PFSK-1 (cell line): ENCODE data around the gene SF3A1.

Experiments used
- FOXP2 ChIP-seq: optimal IDR thresholded peaks from 2 replicates; pipeline ENCODE3; 2011; ENCODE audit warnings: borderline replicate concordance, control low read depth, inconsistent platforms; ENCODE audit not compliant: insufficient read depth; ENCODE audit errors: extremely low read length, extremely low read depth
- POLR2AphosphoS5 ChIP-seq: IDR thresholded peaks from 2 replicates; pipeline ENCODE4 v1.6.1; 2012; ENCODE audit warnings: low read depth, mild to moderate bottlenecking, control low read depth, low read length, moderate library complexity
- REST ChIP-seq, 2 experiments: IDR thresholded peaks; 2 replicates each; pipeline versions ENCODE4 v1.6.1 to v1.8.0; 2011 to 2012; ENCODE audit warnings: low read depth in 2 of 2, low read length in 2 of 2, control low read depth in 1 of 2, inconsistent platforms in 1 of 2, mild to moderate bottlenecking in 1 of 2, moderate library complexity in 1 of 2; ENCODE audit not compliant: insufficient read depth in 1 of 2
- SIN3A ChIP-seq: IDR thresholded peaks from 2 replicates; pipeline ENCODE4 v1.6.1; 2012; ENCODE audit warnings: mild to moderate bottlenecking, low read length, moderate library complexity, borderline replicate concordance; ENCODE audit not compliant: insufficient read depth
- TAF1 ChIP-seq: IDR thresholded peaks from 2 replicates; pipeline ENCODE4 v1.6.1; 2012; ENCODE audit warnings: low read length, control low read depth, borderline replicate concordance; ENCODE audit not compliant: insufficient read depth

The SF3A1 gene

DNA sequence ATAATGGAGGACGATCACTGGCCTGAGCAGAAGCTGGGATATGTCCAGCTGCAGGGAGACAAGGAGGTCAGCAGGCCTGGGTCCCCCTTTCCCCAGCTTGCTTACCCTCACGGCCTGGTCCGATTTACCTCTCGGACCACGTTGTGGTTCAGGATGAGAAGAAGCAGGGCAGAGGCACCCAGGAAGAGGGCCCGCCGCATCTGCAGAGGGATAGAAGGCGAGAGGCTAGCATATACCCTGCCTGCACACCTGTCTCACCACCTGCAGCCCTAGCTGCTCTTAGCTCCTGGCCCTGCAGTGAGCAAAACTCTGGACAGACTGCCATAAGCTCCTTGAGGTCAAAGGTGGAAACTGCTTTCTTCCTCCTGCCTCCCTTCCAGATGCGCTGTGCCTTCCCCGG, 29.2 kb upstream of the SF3A1 start:
- no peak for TF ChIP-seq REST (IDR thresholded peaks at IDR 0.05; ENCODE audit: insufficient read depth in 1 of 2, low read depth in 2 of 2, low read length in 2 of 2)
- TF ChIP-seq SIN3A = no peak
- TF ChIP-seq FOXP2 = no peak
- no peak for TF ChIP-seq TAF1
- no peak for TF ChIP-seq POLR2AphosphoS5

- TF ChIP-seq REST (IDR thresholded peaks at IDR 0.05; ENCODE audit: insufficient read depth in 1 of 2, low read depth in 2 of 2, low read length in 2 of 2) (no peak), FOXP2 (no peak), POLR2AphosphoS5 (no peak), SIN3A (no peak), TAF1 (no peak)
These were observed 26.4 kb upstream of the SF3A1 start for GRCh38 chr22:30383061-30383460.

- TF ChIP-seq TAF1 (no peak), FOXP2 (no peak), POLR2AphosphoS5 (no peak), SIN3A (no peak), REST (IDR thresholded peaks at IDR 0.05; ENCODE audit: insufficient read depth in 1 of 2, low read depth in 2 of 2, low read length in 2 of 2) (no peak)
These were observed 25.6 kb upstream of the SF3A1 start for GRCh38 chr22:30382340-30382739.

DNA sequence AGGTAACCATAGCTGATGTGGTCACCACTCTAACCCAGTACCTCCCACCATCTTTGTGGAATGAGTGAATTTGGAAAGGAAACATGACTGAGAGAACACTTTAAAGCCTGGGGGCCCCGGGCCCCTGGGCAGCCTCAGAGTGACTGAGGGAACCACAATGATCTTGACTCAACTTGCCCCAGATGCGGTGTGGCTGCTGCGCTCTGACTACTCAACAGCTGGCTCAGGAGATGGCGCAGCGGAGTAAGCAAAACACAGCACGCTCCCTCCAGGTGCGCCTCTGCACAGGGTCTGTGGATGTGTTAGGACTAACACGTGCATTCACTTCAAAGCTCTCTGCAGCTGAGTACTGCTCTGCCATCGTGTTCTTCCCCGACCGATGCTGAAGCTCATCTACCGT, 24.6 kb upstream of the SF3A1 start:
- no peak for TF ChIP-seq SIN3A
- no peak for TF ChIP-seq FOXP2
- no peak for TF ChIP-seq POLR2AphosphoS5
- TF ChIP-seq REST (IDR thresholded peaks at IDR 0.05; ENCODE audit: insufficient read depth in 1 of 2, low read depth in 2 of 2, low read length in 2 of 2) = no peak
- no peak for TF ChIP-seq TAF1

GRCh38 chr22:30380011-30380410, 23.3 kb upstream of the SF3A1 start:
- TF ChIP-seq TAF1 (no peak), FOXP2 (no peak), SIN3A (no peak), POLR2AphosphoS5 (no peak), REST (IDR thresholded peaks at IDR 0.05; ENCODE audit: insufficient read depth in 1 of 2, low read depth in 2 of 2, low read length in 2 of 2) (no peak)
